NCI-H460 (cell line): ENCODE measurements around the gene GDE1. TPM values are rescaled to one million over a fixed set of nuclear protein-coding genes. Genes with fewer than 3 reads are reported as not detected.

ENCODE experiments used
- total RNA-seq: library from RNA; depleted of rRNA; stranded (reverse); fragments of >200 nt; shearing (Covaris generic); gene quantifications from 2 replicates; pipeline ENCODE4 v1.2.3, GENCODE V29; 2014; rRNA removed

The GDE1 gene
- total RNA-seq, 1 experiment from 2014 or later, result 61.6 TPM

Other genes starting within 250 kb of the GDE1 start
- gene CLEC19A, start 236.4 kb downstream of the GDE1 start, total RNA-seq, result 0.30 TPM in 1 of 2 replicates, not detected in the other
- 0.07 and 0.43 TPM in 2 replicates for gene TMC5, start 104.2 kb downstream of the GDE1 start, total RNA-seq
- gene CCP110, start 1.8 kb upstream of the GDE1 start, total RNA-seq, result 12.1 and 14.4 TPM in 2 replicates
- 26.2 and 27.9 TPM in 2 replicates for gene VPS35L, start 33.6 kb upstream of the GDE1 start, total RNA-seq
- 19.5 and 24.3 TPM in 2 replicates for gene KNOP1, start 196.1 kb upstream of the GDE1 start, total RNA-seq
- 4.3 and 9.6 TPM in 2 replicates for gene IQCK, start 196.2 kb upstream of the GDE1 start, total RNA-seq